ENCODE data around the gene SVOP. TPM values are rescaled to one million over a fixed set of nuclear protein-coding genes. Genes with fewer than 3 reads are reported as not detected.

Gene SVOP
- total RNA-seq, 1 experiment from 2014 or later: 0.47 TPM

- Histone ChIP-seq H3K36me3 (ENCODE audit: control insufficient read depth in 1 of 2, insufficient read depth in 2 of 2, low read length in 2 of 2) (no peaks in the 10 kb centered on the region), H3K4me2 (ENCODE audit: low read length) (no peak overlapping the region), H3K27me3 (ENCODE audit: insufficient read depth, low read length) (peaks cover 50% of the 10 kb centered on the region), H3K4me1 (ENCODE audit: control insufficient read depth in 1 of 2, insufficient read depth in 2 of 2, low read length in 2 of 2) (peaks cover 0 to 2% of the 10 kb centered on the region in 2 experiments; a peak in 1 of 4 replicates), H3K9ac (ENCODE audit: low read length) (no peak overlapping the region), H4K20me1 (ENCODE audit: insufficient read depth) (no peaks in the 10 kb centered on the region), H3K9me2 (ENCODE audit: insufficient read depth) (no peaks in the 10 kb centered on the region), H3K79me2 (ENCODE audit: insufficient read depth, low read length) (no peaks in the 10 kb centered on the region), H2AFZ (ENCODE audit: low read depth, low read length, poor library complexity, severe bottlenecking) (no peak overlapping the region), H3K27ac (ENCODE audit: low read depth, low read length) (no peak overlapping the region), H3K9me3 (ENCODE audit: control insufficient read depth in 1 of 2, insufficient read depth in 1 of 2, low read depth in 1 of 2, low read length in 2 of 2) (no peaks in the 10 kb centered on the region), H3K4me3 (replicated peaks in 1 of 2; ENCODE audit: low read depth in 1 of 2, low read length in 2 of 2) (no peak overlapping the region)
- ChIA-PET CTCF (no interaction called here), RAD21 (ENCODE audit: low non-redundant PET in 1 of 2, low total read pairs in 2 of 2, uncharacterized antibody in 2 of 2, unreplicated experiment in 2 of 2) (no interaction called here), POLR2A (no interaction called here)
- intact Hi-C loops (cut with micrococcal nuclease): no loop called here
- DNase-seq (ENCODE audit: low read depth, low spot score) (no peak), ATAC-seq (no peak)
- TF ChIP-seq FOSL1 (IDR thresholded peaks at IDR 0.05; ENCODE audit: low read depth): no peak
- no peak for TF ChIP-seq ZNF274 (IDR thresholded peaks at IDR 0.05; ENCODE audit: low read depth, low read length)
- no peak for TF ChIP-seq CTCF (IDR thresholded peaks at IDR 0.05 in 2 of 3, conservative IDR thresholded peaks at IDR 0.05 in 1 of 3; ENCODE audit: borderline replicate concordance in 1 of 3, insufficient read depth in 1 of 3, low read depth in 2 of 3, low read length in 2 of 3)
- TF ChIP-seq, protein P1, sequence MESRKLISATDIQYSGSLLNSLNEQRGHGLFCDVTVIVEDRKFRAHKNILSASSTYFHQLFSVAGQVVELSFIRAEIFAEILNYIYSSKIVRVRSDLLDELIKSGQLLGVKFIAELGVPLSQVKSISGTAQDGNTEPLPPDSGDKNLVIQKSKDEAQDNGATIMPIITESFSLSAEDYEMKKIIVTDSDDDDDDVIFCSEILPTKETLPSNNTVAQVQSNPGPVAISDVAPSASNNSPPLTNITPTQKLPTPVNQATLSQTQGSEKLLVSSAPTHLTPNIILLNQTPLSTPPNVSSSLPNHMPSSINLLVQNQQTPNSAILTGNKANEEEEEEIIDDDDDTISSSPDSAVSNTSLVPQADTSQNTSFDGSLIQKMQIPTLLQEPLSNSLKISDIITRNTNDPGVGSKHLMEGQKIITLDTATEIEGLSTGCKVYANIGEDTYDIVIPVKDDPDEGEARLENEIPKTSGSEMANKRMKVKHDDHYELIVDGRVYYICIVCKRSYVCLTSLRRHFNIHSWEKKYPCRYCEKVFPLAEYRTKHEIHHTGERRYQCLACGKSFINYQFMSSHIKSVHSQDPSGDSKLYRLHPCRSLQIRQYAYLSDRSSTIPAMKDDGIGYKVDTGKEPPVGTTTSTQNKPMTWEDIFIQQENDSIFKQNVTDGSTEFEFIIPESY (IDR thresholded peaks at IDR 0.05; ENCODE audit: extremely low read depth, insufficient replicate concordance, low read length): no peak
- no peak for TF ChIP-seq ATF3 (IDR thresholded peaks at IDR 0.05)
- no peak for TF ChIP-seq SRF (IDR thresholded peaks at IDR 0.05; ENCODE audit: low read depth)
- no peak for TF ChIP-seq EZH2 (IDR thresholded peaks at IDR 0.05)
- TF ChIP-seq POLR2AphosphoS5 (IDR thresholded peaks at IDR 0.05; ENCODE audit: low read depth, low read length): no peak
- no peak for TF ChIP-seq YY1 (IDR thresholded peaks at IDR 0.05; ENCODE audit: extremely low read depth, insufficient replicate concordance, low read depth, low read length)
- no peak for TF ChIP-seq REST (IDR thresholded peaks at IDR 0.05; ENCODE audit: low read depth)
- no peak for TF ChIP-seq SIN3A (IDR thresholded peaks at IDR 0.05; ENCODE audit: low read depth)
- no peak for TF ChIP-seq MAX (IDR thresholded peaks at IDR 0.05)
- BruUV-seq (replicated peaks): no TSS peak
Observed at GRCh38 chr12:109016016-109016415, 4.9 kb downstream of the SVOP start.

All from HCT116 (cell line).